Activated T-helper 1 cell treated with Interleukin-2 at 50 U/mL for 16 hours (primary cell): ENCODE measurements around the gene PIK3R2.
"Not testable (repeated sequence)": the region's sequence is repeated elsewhere in the genome, so short reads cannot be mapped to it uniquely, and the experiment has no call there.

Experiments used
- DNase-seq: peaks from one replicate; pipeline ENCODE4 v3.0.0-alpha.2; 2020; ENCODE audit warnings: low read depth

PIK3R2 gene

GRCh38 chr19:18203863-18204393, 51.0 kb downstream of the PIK3R2 start, which contains the start of gene RAB3A:
Gene RAB3A (minus strand): TSS chr19:18204042. CDS start chr19:18202740, 1,302 bp downstream.
- peak; percentile 99 for DNase-seq

DNA sequence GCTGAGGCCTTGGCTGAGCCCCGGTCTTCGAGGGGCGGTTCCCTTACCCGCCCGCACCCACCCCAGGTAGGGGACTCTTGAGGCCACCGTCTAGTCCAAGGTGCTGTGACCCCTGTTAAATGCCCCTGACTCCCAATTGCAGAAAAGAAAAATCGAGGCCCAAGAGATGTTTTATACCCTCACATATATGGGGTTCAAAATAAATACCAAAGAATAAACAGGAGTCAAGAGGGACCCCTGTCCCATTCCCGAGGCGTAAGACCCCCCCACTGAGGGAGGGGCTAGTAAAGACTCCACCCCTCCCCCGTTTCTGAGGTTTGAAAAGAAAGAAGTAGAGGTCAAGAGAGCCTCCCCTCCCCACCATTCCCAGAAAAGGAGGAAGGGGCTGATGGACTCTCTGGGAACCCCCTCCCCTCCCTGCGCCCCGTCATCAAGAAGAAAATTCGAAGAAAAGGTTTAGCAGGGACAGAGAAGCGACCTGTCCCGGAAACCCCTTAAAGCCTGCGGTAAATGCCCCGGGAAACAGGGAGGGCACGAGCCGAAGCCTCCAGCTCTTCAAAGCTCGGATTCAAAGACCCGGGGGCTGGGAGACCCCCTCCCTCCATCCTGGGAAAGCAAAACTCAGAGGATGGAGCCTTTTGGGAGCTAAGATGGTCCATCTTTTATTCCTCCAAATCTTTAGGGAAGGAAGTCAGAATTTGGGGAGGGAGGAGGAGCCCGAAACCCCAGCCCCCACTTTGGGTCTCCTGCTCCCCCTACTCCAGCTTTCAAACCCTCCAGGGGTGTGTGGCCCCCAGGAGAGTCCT, 51.6 kb downstream of the PIK3R2 start:
- no peak for DNase-seq

DNA sequence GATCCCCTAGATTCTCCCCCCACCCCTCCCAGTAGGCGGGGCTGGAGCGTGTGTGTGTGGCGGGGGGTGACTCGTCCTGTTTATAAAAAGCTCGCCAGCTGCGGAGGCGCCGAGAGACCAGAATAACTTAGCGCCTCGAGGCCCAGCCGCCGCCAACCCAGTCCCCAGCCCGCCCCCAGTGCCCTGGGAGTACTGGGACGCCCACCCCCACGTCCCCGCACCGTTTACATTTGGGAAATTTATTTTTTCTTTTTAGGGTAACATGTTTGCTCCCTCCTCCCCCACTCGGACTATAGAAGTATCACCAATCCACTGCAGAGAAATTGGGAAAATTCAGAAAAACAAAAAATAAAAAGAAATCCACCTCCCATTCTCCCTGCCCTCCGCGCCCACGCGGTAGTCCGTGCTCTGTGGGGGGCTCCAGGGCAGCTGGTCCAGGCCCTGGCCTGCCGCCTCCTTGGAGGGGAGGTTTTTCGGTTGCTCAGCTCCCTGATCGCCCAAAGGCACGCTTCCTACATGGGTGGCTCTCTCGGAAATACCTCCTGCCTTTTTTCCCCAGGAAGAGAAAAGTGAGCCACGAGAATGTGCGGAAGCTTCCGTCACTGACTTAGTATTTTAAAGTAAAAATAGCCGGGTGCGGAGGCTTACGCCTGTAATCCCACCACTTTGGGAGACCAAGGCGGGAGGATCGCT, 52.4 kb downstream of the PIK3R2 start:
- peak; percentile 29 for DNase-seq

GRCh38 chr19:18206018-18206417, 53.1 kb downstream of the PIK3R2 start:
- no peak for DNase-seq

DNA sequence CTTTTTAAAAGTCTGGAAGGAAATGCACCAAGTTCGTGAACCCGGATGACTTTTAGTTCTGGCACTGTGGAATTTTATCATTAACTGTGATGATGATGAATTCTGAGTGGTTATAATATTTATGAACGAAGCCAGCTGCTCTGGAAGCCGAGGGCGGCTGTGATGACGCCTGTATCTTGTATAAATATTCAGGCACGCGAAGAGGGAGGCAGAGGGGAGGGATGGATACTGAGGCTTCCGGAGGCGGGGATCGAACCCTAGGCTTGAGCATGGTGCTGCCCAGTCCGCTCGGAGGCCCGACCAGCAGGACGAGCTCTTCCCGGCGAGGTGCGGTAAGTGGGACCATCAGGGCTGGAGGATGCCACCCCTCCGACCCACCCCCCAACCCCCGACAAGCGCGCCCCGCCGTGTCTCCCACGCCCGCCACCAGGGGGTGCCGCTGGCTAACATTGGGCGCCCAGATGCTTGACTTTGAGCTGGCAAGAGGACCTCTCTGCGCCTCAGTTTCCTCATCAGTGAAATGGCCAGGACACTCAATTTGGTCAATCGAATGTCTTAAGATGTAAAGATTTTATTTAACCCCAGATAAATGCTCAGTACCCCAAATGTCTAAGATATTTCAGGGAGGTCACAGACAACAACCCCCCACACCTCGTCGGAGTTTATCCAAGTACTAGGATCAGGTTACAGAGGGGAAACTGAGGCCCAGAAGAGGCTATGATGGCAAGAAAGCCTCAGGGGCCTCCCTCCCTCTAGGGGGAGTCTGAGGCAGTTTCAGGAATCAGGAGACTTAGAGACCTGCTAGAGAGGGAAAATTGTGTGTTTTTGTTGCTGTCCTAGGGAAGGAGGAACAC, 55.4 kb downstream of the PIK3R2 start:
- DNase-seq = no peak

DNA sequence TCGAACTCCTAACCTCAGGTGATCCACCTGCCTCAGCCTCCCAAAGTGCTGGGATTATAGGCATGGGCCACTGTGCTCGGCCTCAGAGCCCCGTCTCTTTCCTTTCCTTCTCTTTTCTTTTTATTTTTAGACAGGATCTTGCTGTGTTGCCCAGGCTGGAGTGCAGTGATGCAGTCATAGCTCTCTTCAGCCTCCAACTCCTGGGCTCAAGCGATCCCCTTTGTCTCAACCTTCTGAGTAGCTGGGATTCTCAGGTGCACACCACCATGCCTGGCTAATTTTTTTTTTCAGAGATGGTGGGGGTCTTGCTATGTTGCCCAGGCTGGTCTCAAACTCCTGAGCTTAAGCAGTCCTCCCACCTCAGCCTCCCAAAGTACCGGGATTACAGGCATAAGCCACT, 56.9 kb downstream of the PIK3R2 start:
- DNase-seq = not testable (repeated sequence)

- no peak for DNase-seq
Observed at GRCh38 chr19:18211683-18212082, 58.7 kb downstream of the PIK3R2 start.

GRCh38 chr19:18214779-18215433, 61.9 kb downstream of the PIK3R2 start:
- no peak for DNase-seq

DNA sequence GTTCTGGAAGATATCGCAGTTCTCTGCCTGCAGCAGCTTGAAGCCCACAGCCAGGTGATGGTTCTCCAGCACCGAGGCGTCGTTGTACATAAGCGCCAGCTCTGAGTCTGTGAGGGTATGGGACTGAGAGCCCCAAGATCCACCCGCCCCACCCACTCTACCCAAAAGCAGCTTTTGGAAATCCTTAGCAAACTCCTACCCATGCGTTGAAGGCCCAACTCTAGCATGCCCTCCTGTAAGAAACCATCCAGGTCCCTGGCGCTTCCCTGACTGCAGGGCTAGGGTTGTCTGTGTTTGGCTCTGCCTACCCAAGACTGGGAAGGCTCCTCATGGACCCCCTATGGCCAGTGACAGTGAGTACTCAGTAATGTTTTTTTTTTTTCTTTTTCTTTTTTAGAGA, 63.8 kb downstream of the PIK3R2 start:
- DNase-seq = no peak

DNA sequence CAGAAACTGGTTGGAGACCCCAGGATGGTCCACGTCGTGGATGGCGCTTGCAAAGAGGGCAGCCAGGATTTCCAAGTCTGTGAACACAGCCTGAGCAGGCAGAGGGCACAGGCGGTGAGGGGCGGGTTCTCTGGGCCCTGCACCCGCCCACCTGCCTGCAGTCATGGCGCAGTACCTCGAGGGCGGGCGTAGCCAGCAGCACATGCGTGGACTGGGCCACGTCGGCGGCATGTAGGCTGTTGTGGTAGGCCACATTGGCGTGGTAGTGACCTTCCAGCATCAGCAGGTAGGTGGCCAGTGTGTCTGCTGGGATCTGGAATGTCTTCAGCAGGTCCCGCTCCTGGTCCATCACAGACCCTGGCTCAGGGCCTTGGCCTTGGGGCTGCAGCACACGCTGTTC, 65.2 kb downstream of the PIK3R2 start:
- no peak for DNase-seq

DNA sequence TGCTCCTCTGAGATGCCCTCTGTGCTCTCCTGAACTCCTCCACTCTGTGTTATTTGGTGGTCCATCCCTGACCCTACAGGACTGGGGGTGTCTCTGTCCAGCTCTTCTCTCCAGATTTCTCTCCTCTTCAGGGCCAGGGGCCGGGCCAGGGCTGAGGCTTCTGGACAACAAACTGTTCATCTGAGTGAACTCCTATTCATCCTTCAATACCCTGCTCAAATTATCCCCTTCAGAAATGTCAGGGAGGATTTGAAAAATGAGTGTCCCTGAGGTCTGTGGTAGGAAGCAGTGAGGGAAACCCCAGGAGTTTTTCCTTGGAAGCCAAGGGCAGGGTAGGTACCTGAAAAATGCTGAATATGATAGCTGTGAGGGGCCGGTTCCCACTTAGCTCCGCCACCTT, 65.6 kb downstream of the PIK3R2 start:
- no peak for DNase-seq
